ENCODE measurements around the gene CHERP. TPM values are rescaled to one million over a fixed set of nuclear protein-coding genes. Genes with fewer than 3 reads are reported as not detected.

CHERP gene
- total and polyA plus RNA-seq, 2 experiments from 2014 or later = 31.6 to 41.2 TPM

DNA sequence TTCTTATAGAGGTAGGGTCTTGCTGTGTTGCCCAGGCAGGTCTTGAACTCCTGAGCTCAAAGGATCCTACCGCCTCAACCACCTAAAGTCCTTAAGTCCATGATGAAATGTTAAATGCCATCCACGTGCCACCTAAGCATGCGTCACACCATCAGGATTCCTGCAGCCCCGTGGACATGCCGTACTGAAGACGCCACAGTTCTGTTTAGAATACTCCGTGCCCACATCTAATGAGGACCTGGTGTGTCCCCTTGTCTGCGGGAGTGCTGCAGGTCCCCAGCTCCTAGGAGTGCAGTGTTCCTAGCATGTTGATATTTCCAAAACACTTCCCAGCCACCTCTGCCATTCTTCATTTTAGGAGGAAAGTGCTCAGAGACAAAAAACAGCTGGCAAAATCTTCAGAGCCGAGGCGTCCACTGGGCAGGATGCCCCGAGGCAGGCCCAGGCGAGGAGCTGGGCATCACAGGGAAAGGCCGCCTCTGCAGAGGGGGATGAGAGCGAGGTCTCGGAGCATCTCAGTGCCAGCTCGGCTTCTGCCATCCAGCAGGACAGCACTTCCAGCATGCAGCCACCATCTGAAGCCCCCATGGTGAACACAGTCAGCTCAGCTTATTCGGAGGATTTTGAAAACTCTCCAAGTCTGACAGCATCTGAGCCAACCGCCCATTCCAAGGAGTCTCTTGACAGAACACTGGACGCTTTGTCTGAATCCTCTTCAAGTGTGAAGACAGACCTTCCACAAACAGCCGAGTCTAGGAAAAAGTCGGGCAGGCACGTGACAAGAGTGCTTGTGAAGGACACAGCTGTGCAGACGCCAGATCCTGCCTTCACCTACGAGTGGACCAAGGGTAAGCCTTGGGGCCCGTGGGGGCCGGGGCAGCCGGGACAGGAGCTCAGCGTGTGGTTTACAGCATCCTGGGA, 32.8 kb downstream of the CHERP start:
- no peak overlapping the region for H3K4me2 ChIP-seq

More for the DNA sequence above, 32.8 kb downstream of the CHERP start:
- Histone ChIP-seq H3K4me1 (ENCODE audit: insufficient read depth) (no peaks in the 10 kb centered on the region), H3K9me2 (ENCODE audit: insufficient read depth) (no peaks in the 10 kb centered on the region), H4K20me1 (replicated peaks; ENCODE audit: insufficient read depth) (no peaks in the 10 kb centered on the region), H3F3A (replicated peaks; ENCODE audit: low read depth) (no peaks in the 10 kb centered on the region), H3K27me3 (ENCODE audit: insufficient read depth) (no peaks in the 10 kb centered on the region), H3K36me3 (ENCODE audit: insufficient read depth) (no peaks in the 10 kb centered on the region), H3K27ac (ENCODE audit: low read depth) (no peak overlapping the region), H3K79me2 (replicated peaks; ENCODE audit: insufficient read depth) (no peaks in the 10 kb centered on the region), H3K4me3 (no peak overlapping the region), H2AFZ (no peak overlapping the region)
- Mint-ChIP-seq H3K27me3 (ENCODE audit: insufficient read depth, low read depth, poor library complexity) (peaks cover 3% of the 10 kb centered on the region), H3K4me1 (no peaks in the 10 kb centered on the region), H3K27ac (no peak overlapping the region), H3K4me3 (no peak overlapping the region), H3K36me3 (ENCODE audit: low read depth) (peaks cover 10% of the 10 kb centered on the region; the same call in 2 of the 3 replicates), H3K9me3 (no peaks in the 10 kb centered on the region)
- DNase-seq (ENCODE audit: low spot score) = no peak
- TF ChIP-seq EZH2phosphoT487 (IDR thresholded peaks at IDR 0.05; ENCODE audit: unreplicated experiment) = no peak
- no peak for TF ChIP-seq ZNF462 (CRISPR knock-in tag; IDR thresholded peaks at IDR 0.05)
- no peak for TF ChIP-seq EZH2 (IDR thresholded peaks at IDR 0.05; ENCODE audit: low read depth, unreplicated experiment)
- no peak for TF ChIP-seq STAT1 (IDR thresholded peaks at IDR 0.05; ENCODE audit: unreplicated experiment)
- TF ChIP-seq NANOG (IDR thresholded peaks at IDR 0.05; ENCODE audit: borderline replicate concordance) = no peak
- no peak for TF ChIP-seq JUNB (IDR thresholded peaks at IDR 0.05; ENCODE audit: unreplicated experiment)
- ATAC-seq = no peak

Measured in GM23338 (cell line).